Measurements from ENCODE around the gene WSCD1.

The WSCD1 gene

DNA sequence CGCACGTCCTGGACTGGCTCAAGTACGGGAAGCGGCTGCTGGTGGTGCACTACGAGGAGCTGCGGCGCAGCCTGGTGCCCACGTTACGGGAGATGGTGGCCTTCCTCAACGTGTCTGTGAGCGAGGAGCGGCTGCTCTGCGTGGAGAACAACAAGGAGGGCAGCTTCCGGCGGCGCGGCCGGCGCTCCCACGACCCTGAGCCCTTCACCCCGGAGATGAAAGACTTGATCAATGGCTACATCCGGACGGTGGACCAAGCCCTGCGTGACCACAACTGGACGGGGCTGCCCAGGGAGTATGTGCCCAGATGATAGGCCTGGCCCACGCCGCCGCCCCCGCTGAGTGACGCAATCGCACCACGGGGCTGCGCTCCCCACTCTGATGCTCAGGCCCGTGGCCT lies 50.2 kb downstream of the WSCD1 start (continued):
- TF ChIP-seq PATZ1 (CRISPR knock-in tag; IDR thresholded peaks at IDR 0.05; ENCODE audit: borderline replicate concordance): no peak
- no peak for TF ChIP-seq ZNF70 (CRISPR knock-in tag; IDR thresholded peaks at IDR 0.05)
- no peak for TF ChIP-seq TOX (CRISPR knock-in tag; IDR thresholded peaks at IDR 0.05; ENCODE audit: borderline replicate concordance)
- no peak for TF ChIP-seq ZC3H10 (CRISPR knock-in tag; IDR thresholded peaks at IDR 0.05)
- no peak for TF ChIP-seq PPARA (CRISPR knock-in tag; IDR thresholded peaks at IDR 0.05; ENCODE audit: borderline replicate concordance)
- no peak for TF ChIP-seq CREB5 (CRISPR knock-in tag; IDR thresholded peaks at IDR 0.05; ENCODE audit: low read depth)
- TF ChIP-seq ZFP3 (CRISPR knock-in tag; IDR thresholded peaks at IDR 0.05): no peak
- TF ChIP-seq OSR1 (CRISPR knock-in tag; IDR thresholded peaks at IDR 0.05): no peak
- TF ChIP-seq, protein P1, sequence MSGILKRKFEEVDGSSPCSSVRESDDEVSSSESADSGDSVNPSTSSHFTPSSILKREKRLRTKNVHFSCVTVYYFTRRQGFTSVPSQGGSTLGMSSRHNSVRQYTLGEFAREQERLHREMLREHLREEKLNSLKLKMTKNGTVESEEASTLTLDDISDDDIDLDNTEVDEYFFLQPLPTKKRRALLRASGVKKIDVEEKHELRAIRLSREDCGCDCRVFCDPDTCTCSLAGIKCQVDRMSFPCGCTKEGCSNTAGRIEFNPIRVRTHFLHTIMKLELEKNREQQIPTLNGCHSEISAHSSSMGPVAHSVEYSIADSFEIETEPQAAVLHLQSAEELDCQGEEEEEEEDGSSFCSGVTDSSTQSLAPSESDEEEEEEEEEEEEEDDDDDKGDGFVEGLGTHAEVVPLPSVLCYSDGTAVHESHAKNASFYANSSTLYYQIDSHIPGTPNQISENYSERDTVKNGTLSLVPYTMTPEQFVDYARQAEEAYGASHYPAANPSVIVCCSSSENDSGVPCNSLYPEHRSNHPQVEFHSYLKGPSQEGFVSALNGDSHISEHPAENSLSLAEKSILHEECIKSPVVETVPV (CRISPR knock-in tag; IDR thresholded peaks at IDR 0.05): no peak
- TF ChIP-seq TCF4 (CRISPR knock-in tag; IDR thresholded peaks at IDR 0.05; ENCODE audit: borderline replicate concordance): no peak

DNA sequence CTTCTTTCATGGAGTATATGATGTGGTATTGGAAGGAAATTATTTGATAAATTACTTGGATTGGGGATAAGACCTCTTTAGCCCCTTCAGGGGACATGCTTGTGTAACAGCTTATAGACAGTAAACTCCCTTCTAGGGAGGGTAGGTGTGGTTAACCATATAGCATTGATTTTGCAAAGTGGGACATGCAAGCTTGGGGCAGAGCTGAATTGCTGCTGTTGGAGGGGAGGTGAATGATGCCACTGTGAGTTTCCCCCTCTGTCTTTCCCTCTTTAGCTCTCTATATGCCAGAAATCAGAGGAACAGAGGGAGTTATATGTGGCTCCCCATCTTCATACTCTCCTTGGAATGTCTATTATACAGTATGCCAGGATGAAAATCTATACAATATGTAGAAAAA lies 54.7 kb downstream of the WSCD1 start:
- no peak for ATAC-seq
- TF ChIP-seq ZFP30 (CRISPR knock-in tag; IDR thresholded peaks at IDR 0.05) (no peak), PATZ1 (CRISPR knock-in tag; IDR thresholded peaks at IDR 0.05; ENCODE audit: borderline replicate concordance) (no peak), ZNF565 (CRISPR knock-in tag; conservative IDR thresholded peaks at IDR 0.05; ENCODE audit: low read depth) (no peak)
- TF ChIP-seq, protein P2, sequence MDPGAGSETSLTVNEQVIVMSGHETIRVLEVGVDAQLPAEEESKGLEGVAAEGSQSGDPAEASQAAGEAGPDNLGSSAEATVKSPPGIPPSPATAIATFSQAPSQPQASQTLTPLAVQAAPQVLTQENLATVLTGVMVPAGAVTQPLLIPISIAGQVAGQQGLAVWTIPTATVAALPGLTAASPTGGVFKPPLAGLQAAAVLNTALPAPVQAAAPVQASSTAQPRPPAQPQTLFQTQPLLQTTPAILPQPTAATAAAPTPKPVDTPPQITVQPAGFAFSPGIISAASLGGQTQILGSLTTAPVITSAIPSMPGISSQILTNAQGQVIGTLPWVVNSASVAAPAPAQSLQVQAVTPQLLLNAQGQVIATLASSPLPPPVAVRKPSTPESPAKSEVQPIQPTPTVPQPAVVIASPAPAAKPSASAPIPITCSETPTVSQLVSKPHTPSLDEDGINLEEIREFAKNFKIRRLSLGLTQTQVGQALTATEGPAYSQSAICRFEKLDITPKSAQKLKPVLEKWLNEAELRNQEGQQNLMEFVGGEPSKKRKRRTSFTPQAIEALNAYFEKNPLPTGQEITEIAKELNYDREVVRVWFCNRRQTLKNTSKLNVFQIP (CRISPR knock-in tag; IDR thresholded peaks at IDR 0.05; ENCODE audit: borderline replicate concordance, low read depth): no peak

DNA sequence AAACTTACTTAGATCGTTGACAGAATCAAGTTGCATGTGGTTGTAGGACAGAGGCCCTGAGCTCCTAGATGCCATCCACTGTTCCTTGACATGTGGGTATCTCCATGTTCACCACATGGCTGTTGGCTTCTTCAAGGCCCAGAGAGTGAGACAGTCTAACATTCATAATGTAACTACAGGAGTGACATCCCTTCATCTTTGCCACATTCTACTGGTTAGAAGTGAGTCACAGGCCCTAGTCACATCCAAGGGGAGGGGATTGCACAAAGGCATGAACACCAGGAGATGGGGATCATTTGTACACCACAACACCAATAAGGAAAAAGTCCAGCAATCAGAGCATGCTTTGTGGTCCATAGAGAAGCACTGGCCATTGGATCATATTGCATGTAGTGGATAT lies 56.6 kb downstream of the WSCD1 start:
- ATAC-seq: no peak

More for the DNA sequence above, 56.6 kb downstream of the WSCD1 start:
- no peak for TF ChIP-seq CREB5 (CRISPR knock-in tag; IDR thresholded peaks at IDR 0.05; ENCODE audit: low read depth)
- no peak for TF ChIP-seq GLIS3 (CRISPR knock-in tag; IDR thresholded peaks at IDR 0.05)
- no peak for TF ChIP-seq RARB (CRISPR knock-in tag; IDR thresholded peaks at IDR 0.05)
- TF ChIP-seq ZFP30 (CRISPR knock-in tag; IDR thresholded peaks at IDR 0.05): no peak
- TF ChIP-seq TCF4 (CRISPR knock-in tag; IDR thresholded peaks at IDR 0.05; ENCODE audit: borderline replicate concordance): no peak
- TF ChIP-seq TOX (CRISPR knock-in tag; IDR thresholded peaks at IDR 0.05; ENCODE audit: borderline replicate concordance): no peak
- no peak for TF ChIP-seq ZNF8 (CRISPR knock-in tag; IDR thresholded peaks at IDR 0.05)
- TF ChIP-seq ZNF70 (CRISPR knock-in tag; IDR thresholded peaks at IDR 0.05): no peak
- no peak for TF ChIP-seq BACH2 (CRISPR knock-in tag; IDR thresholded peaks at IDR 0.05; ENCODE audit: borderline replicate concordance)
- no peak for TF ChIP-seq PATZ1 (CRISPR knock-in tag; IDR thresholded peaks at IDR 0.05; ENCODE audit: borderline replicate concordance)
- TF ChIP-seq, protein P1 (CRISPR knock-in tag; IDR thresholded peaks at IDR 0.05): no peak
- TF ChIP-seq ZC3H10 (CRISPR knock-in tag; IDR thresholded peaks at IDR 0.05): no peak
- TF ChIP-seq OSR1 (CRISPR knock-in tag; IDR thresholded peaks at IDR 0.05): no peak
